A549 (cell line): ENCODE results near the gene PWP1.

Source experiments
- JUNB ChIP-seq: fragments of >200 bp; sonication (Bioruptor Twin); formaldehyde crosslinking; IDR thresholded peaks from 2 replicates; pipeline ENCODE4 v1.6.1; 2016
- KDM5A ChIP-seq: fragments of 200-600 bp; sonication (generic); IDR thresholded peaks from 2 replicates; pipeline ENCODE4 v1.6.1; 2016; ENCODE audit warnings: antibody characterized with exemption, mild to moderate bottlenecking
- MAFK ChIP-seq: fragments of 450-650 bp; IDR thresholded peaks from 2 replicates; pipeline ENCODE4 v1.6.1; 2014; ENCODE audit not compliant: partially characterized antibody
- MAX ChIP-seq: IDR thresholded peaks from 2 replicates; pipeline ENCODE4 v1.6.1; 2012
- POLR2A ChIP-seq: IDR thresholded peaks from 2 replicates; pipeline ENCODE4 v1.6.1; 2012; ENCODE audit warnings: mild to moderate bottlenecking, low read length
- RAD21 ChIP-seq, 2 experiments: fragments of >200 bp in 1 of 2; sonication (Bioruptor Twin) in 1 of 2; formaldehyde crosslinking in 1 of 2; IDR thresholded peaks in 1 of 2; conservative IDR thresholded peaks in 1 of 2; 2 replicates in 1 of 2; 3 replicates in 1 of 2; pipeline ENCODE4 v1.6.1; 2012 to 2018; ENCODE audit warnings: inconsistent platforms in 1 of 2
- ZNF302 ChIP-seq: fragments of 250-450 bp; sonication (Bioruptor Pico); IDR thresholded peaks from 2 replicates; pipeline ENCODE4 v1.9.0; 2021; ENCODE audit warnings: inconsistent platforms, mild to moderate bottlenecking, moderate library complexity
- TF ChIP-seq, protein P1 (sequence below): fragments of >200 bp; sonication (Bioruptor Twin); formaldehyde crosslinking; IDR thresholded peaks from 3 replicates; pipeline ENCODE4 v1.5.1; 2016
- TF ChIP-seq, protein P2 (sequence below): IDR thresholded peaks from 2 replicates; pipeline ENCODE4 v1.6.1; 2012

DNA sequence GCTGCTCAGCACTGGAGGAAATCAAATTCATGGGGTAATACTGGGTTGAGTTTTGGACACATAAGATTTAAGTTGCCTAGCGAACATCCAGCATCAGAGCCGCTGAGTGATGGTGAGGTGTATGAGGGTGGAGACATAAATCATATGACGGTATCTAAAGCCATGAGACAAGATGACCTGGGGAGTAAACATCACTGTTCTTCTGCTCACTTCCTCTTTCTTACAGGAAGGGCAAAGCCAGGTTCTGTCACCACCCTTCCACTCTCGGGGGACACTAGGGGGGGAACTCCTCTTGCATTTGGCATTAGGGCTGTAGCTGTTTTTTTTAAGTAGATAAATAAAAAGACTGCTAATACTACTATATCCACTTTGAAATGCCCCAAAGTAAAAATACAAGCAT is 51.3 kb downstream of the PWP1 start:
- TF ChIP-seq, protein P1, sequence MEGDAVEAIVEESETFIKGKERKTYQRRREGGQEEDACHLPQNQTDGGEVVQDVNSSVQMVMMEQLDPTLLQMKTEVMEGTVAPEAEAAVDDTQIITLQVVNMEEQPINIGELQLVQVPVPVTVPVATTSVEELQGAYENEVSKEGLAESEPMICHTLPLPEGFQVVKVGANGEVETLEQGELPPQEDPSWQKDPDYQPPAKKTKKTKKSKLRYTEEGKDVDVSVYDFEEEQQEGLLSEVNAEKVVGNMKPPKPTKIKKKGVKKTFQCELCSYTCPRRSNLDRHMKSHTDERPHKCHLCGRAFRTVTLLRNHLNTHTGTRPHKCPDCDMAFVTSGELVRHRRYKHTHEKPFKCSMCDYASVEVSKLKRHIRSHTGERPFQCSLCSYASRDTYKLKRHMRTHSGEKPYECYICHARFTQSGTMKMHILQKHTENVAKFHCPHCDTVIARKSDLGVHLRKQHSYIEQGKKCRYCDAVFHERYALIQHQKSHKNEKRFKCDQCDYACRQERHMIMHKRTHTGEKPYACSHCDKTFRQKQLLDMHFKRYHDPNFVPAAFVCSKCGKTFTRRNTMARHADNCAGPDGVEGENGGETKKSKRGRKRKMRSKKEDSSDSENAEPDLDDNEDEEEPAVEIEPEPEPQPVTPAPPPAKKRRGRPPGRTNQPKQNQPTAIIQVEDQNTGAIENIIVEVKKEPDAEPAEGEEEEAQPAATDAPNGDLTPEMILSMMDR: no peak
- TF ChIP-seq RAD21 (conservative IDR thresholded peaks at IDR 0.05 in 1 of 2, IDR thresholded peaks at IDR 0.05 in 1 of 2): no peak
- no peak for TF ChIP-seq KDM5A
- TF ChIP-seq POLR2A: no peak
- TF ChIP-seq, protein P2, sequence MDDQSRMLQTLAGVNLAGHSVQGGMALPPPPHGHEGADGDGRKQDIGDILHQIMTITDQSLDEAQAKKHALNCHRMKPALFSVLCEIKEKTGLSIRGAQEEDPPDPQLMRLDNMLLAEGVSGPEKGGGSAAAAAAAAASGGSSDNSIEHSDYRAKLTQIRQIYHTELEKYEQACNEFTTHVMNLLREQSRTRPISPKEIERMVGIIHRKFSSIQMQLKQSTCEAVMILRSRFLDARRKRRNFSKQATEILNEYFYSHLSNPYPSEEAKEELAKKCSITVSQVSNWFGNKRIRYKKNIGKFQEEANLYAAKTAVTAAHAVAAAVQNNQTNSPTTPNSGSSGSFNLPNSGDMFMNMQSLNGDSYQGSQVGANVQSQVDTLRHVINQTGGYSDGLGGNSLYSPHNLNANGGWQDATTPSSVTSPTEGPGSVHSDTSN: no peak
- no peak for TF ChIP-seq JUNB
- no peak for TF ChIP-seq ZNF302
- TF ChIP-seq MAFK: no peak
- no peak for TF ChIP-seq MAX
